CD4-positive, alpha-beta T cell treated with Interleukin-15 for 4 hours (primary cell): Measurements from ENCODE around the gene CSGALNACT2.

Experiments used
- DNase-seq: peaks from one replicate; pipeline ENCODE4 v3.0.0-alpha.2; 2020; ENCODE audit warnings: low spot score

CSGALNACT2 gene

GRCh38 chr10:43186150-43186549 is 47.9 kb downstream of the CSGALNACT2 start:
- no peak for DNase-seq

DNA sequence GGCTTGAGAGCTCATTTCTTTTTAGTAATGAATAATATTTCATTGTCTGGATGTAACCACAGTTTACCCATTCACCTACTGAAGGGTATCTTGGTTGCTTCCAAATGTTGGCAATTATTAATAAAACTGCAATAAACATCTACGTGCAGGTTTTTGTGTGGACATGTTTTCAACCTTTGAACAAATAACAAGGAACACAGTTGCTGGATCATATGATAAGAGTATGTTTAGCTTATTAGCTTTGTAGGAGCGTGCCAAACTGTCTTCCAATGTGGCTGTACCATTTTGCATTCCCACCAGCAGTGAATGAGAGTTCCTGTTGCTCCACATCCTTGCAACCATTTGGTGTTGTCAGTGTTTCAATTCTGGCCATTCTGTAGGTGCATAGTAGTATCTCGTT is 49.0 kb downstream of the CSGALNACT2 start:
- no peak for DNase-seq

DNA sequence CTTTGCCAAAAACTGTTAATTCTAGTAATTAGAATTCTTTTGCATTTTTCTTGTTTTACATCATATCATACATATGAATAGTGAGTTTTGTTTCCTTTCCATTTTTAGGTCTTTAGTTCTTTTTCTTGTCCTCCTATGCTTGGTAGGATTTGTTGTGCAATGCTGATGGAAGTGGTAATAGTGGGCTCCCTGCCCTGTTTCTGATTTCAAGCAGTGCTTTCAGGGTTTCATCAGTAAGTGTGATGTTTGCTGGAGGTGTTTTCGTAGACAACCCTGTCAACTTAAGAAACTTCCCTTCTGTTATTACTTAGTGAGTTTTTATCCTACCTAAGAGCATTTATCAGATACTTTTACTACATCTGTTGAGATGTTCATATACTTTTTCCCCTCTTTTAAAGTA is 50.5 kb downstream of the CSGALNACT2 start:
- DNase-seq: no peak

DNA sequence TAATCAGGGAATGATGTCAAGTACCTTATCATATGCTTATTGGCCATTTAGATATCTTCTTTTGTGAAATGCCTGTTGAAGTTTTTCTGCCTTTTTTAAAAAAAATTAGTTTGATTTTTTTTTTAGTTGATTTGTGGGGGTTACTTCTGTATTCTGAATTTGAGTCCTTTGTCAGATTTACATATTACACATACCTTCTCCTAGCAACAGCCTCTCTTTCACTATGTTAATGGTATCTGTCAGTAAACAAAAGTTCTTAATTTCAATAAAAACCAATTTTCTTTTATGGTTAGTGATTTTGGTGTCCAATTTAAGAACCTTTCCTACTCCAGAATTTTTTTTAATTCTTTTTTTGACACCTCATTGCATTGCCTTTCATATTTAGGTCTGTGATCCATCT is 52.0 kb downstream of the CSGALNACT2 start:
- no peak for DNase-seq

- DNase-seq: no peak
Measured at GRCh38 chr10:43190775-43191174, 52.5 kb downstream of the CSGALNACT2 start.

DNA sequence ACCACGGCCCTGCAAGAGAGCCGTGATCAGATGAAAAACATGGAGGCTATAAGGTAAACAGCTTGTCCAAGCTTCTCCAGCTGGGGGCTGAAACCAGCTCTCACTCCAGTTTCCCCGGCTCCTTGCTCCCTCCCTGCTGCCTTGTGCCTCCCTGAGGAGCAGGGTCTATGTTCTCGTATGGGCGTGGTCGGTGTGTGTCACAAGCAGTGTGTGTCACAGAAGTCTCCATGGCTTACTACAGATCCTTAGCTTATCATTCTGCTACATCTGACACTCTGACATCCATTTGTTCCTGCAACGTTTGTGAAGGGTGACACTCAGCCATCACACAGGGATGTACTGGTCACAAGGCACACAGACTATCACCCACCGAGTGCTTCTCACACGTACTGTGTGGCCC is 54.6 kb downstream of the CSGALNACT2 start:
- DNase-seq: no peak

- DNase-seq: no peak
Measured at GRCh38 chr10:43193496-43194080, 55.3 kb downstream of the CSGALNACT2 start.

- DNase-seq: no peak
Measured at GRCh38 chr10:43194266-43194665, 56.0 kb downstream of the CSGALNACT2 start.

DNA sequence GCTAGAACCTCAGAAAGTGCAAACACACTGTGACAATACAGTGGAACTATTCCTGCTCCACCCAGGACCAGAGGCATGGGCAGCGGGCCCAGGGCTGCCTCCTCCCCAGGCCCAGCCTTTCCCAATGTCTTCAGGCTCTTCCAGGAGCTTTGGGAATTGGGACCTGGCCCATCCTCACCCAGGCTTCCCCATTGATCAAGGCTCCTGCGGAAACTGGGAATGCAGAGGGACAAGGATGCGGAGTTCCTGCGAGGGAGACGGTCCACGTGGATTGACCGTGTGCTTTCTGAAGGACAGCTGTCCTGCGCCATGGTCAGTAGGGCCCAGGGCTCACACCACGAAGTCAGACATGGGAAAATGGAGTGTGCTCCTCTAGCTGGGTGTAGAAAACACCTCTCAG is 56.6 kb downstream of the CSGALNACT2 start:
- no peak for DNase-seq

- DNase-seq: no peak
Measured at GRCh38 chr10:43195557-43195956, 57.3 kb downstream of the CSGALNACT2 start.

DNA sequence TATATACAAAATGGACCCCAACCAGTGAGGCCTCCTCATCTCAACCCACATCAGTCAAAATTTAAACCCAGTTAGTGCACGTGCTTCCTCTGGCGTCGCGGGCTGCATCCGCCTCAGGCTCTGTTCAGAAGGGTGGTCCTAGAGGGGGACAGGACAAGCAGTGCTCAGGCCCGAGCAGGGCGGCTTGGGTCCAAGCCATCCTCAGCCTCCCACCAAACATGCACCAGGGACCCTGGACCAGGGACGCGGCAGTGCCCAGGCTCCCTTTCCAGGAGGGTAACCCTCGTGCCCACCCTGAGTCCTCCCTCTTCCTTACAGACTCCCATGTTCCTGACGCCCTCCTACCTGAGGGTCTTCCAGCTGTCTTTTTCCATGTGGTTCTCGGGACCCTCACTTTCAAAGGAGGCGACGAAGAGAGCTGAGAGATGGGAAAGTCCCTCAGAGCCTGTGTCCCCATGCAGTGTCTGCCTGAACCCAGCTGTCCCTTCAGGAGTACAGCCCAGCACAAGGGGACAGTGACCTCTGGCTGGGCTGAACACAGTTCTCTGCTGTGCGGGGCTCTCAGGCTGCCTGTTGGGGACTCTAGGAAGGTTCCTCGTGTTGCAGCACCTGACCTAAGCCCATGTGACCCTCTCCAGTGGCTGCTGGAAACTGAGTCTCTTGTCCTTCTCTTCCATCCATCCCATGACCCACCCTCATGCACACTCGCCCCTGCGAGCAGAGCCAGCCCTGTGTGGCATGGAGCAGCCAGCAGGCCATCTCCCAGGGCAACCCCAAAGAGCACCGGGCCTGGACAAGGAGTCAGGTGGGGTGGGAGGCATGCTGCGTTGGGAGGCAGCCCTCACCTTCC is 58.1 kb downstream of the CSGALNACT2 start:
- DNase-seq: no peak

GRCh38 chr10:43196981-43197833 is 59.0 kb downstream of the CSGALNACT2 start:
- no peak for DNase-seq

GRCh38 chr10:43197834-43198681 is 59.8 kb downstream of the CSGALNACT2 start:
- DNase-seq: no peak

DNA sequence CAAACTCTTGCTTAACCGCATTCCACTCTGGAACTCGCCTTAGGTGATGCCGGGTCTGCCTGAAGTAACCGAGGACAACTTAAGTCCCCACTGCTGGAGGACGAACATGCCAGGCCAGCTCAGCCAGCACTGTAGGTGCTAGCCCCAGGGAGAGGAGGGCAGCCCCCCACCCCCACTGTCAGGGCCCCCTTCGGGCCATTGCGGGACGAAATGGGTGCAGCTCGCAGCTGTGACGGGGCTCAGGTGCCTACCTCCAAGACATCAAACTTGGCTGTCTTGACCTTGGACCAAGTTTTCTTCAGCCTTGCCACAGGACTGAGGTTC is 60.4 kb downstream of the CSGALNACT2 start:
- DNase-seq: no peak

DNA sequence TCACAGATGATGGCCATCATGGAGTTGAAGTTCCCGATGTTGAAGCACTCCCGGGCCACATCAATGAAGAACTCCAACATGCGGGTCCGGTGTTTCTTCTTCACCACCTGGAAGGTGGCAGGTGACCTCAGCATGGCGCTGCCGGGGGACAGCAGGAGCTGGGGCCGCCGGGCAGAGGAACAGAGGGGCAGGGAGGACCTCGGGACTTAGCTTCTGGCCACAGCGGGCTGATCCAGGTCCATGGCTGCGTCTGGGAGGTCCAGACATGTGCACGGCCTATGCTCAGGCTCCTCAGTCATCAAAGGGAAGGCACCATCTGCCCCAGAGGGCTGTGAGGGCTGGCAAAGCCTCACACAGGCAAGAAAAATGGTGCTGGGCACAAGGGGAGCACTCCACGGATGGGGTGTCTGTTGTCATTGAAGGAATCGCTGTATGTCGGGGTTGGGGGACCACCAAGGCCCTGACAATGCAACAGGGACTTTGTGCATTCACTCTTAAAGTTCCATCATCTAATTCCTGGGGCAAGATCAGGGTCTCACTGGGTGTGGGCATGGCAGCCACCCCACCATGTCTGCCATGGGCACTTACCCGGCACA is 60.9 kb downstream of the CSGALNACT2 start:
- no peak for DNase-seq

- no peak for DNase-seq
Measured at GRCh38 chr10:43199684-43200537, 61.7 kb downstream of the CSGALNACT2 start.

DNA sequence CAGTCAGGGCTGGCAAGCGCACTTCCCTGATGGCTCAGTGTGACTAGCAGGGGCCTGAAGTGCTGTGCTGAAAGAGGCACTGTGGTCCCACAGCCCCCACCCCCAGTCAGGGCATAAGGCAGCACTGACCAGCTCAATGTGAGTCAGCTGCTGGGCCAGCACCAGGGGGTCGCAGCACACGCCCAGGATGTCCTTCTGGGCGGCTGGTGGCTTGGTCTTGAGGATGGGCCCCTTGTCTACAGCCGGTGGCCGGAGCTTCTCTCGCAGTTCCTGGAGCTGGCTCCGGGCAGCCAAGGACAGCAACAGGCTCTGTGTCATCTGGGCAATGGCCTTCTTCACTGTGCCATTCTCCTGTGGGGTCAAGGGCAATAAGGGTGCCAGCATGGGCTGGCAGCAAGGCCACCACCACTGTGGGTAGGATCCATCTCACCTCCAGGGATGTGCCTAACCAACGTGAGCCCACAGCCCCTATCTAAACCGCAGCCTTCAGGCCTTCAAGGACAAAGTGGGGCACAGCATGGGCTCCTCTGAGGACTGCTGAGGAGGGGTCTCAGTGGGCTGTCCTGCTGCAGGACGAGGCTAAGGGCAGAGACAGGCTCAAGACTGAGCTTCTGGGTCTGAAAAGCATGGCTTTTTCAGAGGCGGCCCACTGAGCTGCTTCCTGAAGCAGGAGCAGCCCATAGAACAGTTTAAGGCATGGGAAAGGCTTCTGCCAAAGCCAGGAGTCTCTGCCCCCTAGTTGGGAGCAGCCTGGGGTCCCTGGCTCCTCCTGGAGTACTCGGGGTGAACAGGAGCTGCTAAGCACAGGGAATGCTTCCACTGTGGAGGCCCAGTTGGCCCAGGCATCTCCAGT is 62.5 kb downstream of the CSGALNACT2 start:
- DNase-seq: no peak

- DNase-seq: no peak
Measured at GRCh38 chr10:43201545-43202131, 63.4 kb downstream of the CSGALNACT2 start.

DNA sequence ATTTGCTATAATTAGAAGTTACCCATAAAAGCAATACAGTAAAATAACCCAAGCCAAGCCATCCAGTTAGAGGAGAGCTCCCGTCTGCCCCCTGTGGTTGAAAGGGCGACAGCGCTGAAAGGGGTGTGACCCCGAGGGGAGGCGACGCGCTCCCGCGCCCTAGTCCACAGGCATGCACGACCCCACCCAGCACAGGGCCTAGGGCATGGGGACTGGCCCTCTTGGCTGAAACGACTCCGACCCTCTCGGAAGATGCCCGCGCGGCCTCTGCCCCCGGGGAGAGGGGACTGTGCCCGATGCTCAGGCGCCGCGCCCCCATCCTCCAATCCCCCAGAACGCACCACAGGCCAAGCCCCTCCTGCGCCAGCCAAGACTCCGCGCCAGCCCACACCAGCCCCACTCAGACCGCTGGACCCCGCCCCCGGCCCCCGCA is 64.0 kb downstream of the CSGALNACT2 start:
- peak; percentile 59 for DNase-seq
